Pancreas (tissue), 10 donors: ENCODE results near the gene CDC34. TPM values are rescaled to one million over a fixed set of nuclear protein-coding genes. Genes with fewer than 3 reads are reported as not detected.

Experiments
- ATAC-seq, 4 donors: fragments of 200-7000 bp; cut with Tn5 transposase; one replicate each; pipeline versions ENCODE4 v1.8.0 to v1.9.1; 2020; ENCODE audit warnings: mild to moderate bottlenecking in 4 of 4, moderate library complexity in 4 of 4
- DNase-seq, 6 donors: peaks; one replicate each; pipeline ENCODE4 v3.0.0-alpha.2; 2020
- FAIRE-seq: peaks from 2 replicates; lab custom pipeline; 2012; peaks lifted over from hg19 to GRCh38; lab: Jason Lieb, UNC
- H3K27ac ChIP-seq, 4 donors: fragments of 200-600 bp; sonication (generic); 1 replicate in 3 of 4; 2 replicates in 1 of 4; pipeline versions ENCODE4 v1.5.0 to v1.8.0; 2020
- H3K27me3 ChIP-seq, 4 donors: fragments of 200-600 bp; one replicate each; pipeline ENCODE4 v1.8.0; 2021
- H3K36me3 ChIP-seq, 3 donors: fragments of 200-600 bp; sonication (generic) in 1 of 3; one replicate each; pipeline versions ENCODE4 v1.5.0 to v1.8.0; 2020 to 2021
- H3K4me1 ChIP-seq, 3 donors: fragments of 200-600 bp; one replicate each; pipeline ENCODE4 v1.8.0; 2021
- H3K4me3 ChIP-seq, 4 donors: fragments of 200-600 bp; sonication (generic) in 2 of 4; one replicate each; pipeline versions ENCODE4 v1.5.0 to v1.8.0; 2020 to 2021
- H3K9me3 ChIP-seq, 4 donors: fragments of 200-600 bp; one replicate each; pipeline ENCODE4 v1.8.0; 2021
- WGBS, 2 donors: extraction: QIAGEN DNeasy Blood & Tissue Kit; methylation state at CpG; one replicate each; pipeline ENCODE4 v1.1.7; 2013; 5-methylcytosine and 5-hydroxymethylcytosine counted together
- intact Hi-C, 3 donors: fragments of 100-400 bp; cut with DNase I; formaldehyde crosslinking; loops; one replicate each; pipeline versions ENCODE4 v1.11.1 to v1.14.2; 2022
- polyA plus RNA-seq, 2 donors: library from polyadenylated mRNA; stranded (reverse); fragments of 200-250 nt; gene quantifications; one replicate each; pipeline ENCODE4 v1.2.3, GENCODE V29; 2013
- total RNA-seq, 6 donors: library from RNA; stranded (reverse); fragmentation: NEBNext Ultra II Directional in 4 of 6; extraction: Animal tissue kit (Norgen Biotek cat#: 25700) in 4 of 6; gene quantifications; one replicate each; pipeline versions ENCODE4 v1.2.1 to v1.2.4, GENCODE V29; 2021 to 2023
- TF ChIP-seq, protein P1 (sequence below), 4 donors: fragments of 200-600 bp; sonication (generic) in 3 of 4; IDR thresholded peaks; one replicate each; pipeline versions ENCODE4 v1.5.0 to v1.8.0; 2021; ENCODE audit warnings: antibody characterized with exemption in 4 of 4
- donor health status: healthy with polysubstance abuse.
- donor health status: DM: no; HTN: no; CAD: no; lungs with moderate emphysema.
- donor health status: DM: no; HTN: no; CAD: no.
- donor health status: control.
- donor health status: control.
- donor health status: Bipolar disorder and iron deficiency.
- donor health status: DM: yes; HTN: yes; CAD: no.
- donor health status: DM: no; HTN: no; CAD: no.
- donor health status: DM: no; HTN: no; CAD: no.
- donor health status: DM: yes; HTN: yes; CAD: no.

The CDC34 gene
- total and polyA plus RNA-seq, 8 donors, result 26.2 to 107 (median 45.6) TPM

DNA sequence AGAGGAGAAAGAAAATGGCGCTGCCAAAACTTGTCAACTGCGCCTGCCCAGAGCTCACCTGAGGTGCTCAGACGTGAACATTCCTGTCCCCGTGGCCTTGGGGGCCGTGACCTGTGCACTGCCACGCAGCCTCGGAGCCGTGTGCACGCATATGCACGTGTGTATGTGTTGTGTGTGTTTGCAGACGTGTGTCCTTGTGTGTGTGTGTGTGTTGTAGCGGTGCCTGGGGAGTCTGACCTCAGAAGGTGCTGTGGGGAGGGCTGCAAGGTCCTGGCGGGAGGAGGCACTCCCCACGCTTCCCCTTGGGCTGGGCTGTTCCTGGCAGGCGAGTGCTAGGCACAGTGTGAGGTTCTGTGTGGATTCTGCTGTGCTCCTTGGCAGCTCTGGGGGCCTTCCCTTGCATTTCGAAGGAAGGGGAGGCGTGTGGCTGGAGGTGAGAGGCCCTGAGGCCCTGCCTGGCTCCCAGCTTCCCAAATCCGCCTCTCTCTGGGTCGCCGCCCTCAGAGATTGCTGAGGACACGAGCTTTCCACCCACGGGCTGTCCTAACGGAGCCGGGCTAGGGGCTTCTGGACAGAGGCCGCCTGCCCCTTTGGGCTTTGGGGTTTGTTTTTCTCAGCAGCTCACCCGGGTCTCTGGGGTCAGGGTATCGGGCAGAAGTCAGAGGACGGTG is 45.3 kb downstream of the CDC34 start:
- intact Hi-C loops, result no loop called here
- TF ChIP-seq, protein P1, sequence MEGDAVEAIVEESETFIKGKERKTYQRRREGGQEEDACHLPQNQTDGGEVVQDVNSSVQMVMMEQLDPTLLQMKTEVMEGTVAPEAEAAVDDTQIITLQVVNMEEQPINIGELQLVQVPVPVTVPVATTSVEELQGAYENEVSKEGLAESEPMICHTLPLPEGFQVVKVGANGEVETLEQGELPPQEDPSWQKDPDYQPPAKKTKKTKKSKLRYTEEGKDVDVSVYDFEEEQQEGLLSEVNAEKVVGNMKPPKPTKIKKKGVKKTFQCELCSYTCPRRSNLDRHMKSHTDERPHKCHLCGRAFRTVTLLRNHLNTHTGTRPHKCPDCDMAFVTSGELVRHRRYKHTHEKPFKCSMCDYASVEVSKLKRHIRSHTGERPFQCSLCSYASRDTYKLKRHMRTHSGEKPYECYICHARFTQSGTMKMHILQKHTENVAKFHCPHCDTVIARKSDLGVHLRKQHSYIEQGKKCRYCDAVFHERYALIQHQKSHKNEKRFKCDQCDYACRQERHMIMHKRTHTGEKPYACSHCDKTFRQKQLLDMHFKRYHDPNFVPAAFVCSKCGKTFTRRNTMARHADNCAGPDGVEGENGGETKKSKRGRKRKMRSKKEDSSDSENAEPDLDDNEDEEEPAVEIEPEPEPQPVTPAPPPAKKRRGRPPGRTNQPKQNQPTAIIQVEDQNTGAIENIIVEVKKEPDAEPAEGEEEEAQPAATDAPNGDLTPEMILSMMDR (IDR thresholded peaks at IDR 0.05), result no peak
- Histone ChIP-seq H3K27me3 (no peaks in the 10 kb centered on the region), H3K4me3 (no peak overlapping the region), H3K4me1 (peaks cover 14 to 19% (median 17%) of the 10 kb centered on the region in 3 donors), H3K9me3 (no peaks in the 10 kb centered on the region), H3K36me3 (peaks cover 0 to 9% (median 7%) of the 10 kb centered on the region in 3 donors), H3K27ac (no peak overlapping the region)
- FAIRE-seq, result no peak
- no peak for ATAC-seq
- WGBS, 2 donors, result 85 to 90% methylated on average over 27 to 28 of the region's 28 CpGs
- DNase-seq, result no peak

DNA sequence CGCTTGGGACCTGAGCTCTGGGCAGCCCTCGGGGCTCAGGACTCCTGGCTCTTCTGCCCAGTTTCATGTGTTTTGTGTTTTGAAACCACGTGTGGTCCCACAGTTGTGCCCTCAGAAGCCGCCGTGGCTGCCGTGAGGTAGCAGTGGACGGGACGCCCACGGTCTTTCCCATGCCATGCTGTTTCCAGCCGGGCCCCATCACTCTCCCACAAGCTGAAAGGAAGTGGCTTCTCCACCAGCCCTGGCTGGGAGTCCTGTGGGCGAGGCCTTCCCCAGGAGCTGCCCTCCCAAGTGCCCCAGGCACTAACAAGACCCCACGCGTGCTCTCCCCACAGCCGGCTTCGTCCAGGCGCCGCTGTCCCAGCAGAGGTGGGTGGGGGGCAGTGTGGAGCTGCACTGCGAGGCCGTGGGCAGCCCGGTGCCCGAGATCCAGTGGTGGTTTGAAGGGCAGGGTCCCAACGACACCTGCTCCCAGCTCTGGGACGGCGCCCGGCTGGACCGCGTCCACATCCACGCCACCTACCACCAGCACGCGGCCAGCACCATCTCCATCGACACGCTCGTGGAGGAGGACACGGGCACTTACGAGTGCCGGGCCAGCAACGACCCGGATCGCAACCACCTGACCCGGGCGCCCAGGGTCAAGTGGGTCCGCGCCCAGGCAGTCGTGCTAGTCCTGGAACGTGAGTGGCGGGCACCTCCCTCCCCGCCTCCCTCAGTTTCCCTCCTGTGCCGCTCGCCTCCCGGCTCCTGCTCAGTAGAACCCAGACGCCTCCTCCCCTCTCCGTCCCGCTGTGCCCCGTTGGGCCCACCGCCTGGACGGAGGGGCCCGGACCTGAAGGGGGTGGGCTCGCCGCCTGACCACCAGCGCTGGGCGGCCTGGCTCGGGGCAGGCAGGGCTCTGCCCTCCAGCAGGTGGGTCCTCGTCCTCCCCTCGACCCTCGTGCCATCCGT is 46.2 kb downstream of the CDC34 start:
- 92 to 94% methylated on average over 62 to 66 of the region's 66 CpGs for WGBS, 2 donors
- FAIRE-seq, result no peak
- Histone ChIP-seq H3K4me3 (no peak overlapping the region), H3K36me3 (peaks cover 0 to 14% (median 12%) of the 10 kb centered on the region in 3 donors), H3K4me1 (peaks cover 14 to 19% (median 17%) of the 10 kb centered on the region in 3 donors), H3K27ac (no peak overlapping the region), H3K9me3 (no peaks in the 10 kb centered on the region), H3K27me3 (no peaks in the 10 kb centered on the region)
- ATAC-seq, result no peak
- TF ChIP-seq, protein P1 (IDR thresholded peaks at IDR 0.05), result no peak
- intact Hi-C loops, result no loop called here
- peak in 2 of 6 donors; percentile 34 to 73 for DNase-seq

DNA sequence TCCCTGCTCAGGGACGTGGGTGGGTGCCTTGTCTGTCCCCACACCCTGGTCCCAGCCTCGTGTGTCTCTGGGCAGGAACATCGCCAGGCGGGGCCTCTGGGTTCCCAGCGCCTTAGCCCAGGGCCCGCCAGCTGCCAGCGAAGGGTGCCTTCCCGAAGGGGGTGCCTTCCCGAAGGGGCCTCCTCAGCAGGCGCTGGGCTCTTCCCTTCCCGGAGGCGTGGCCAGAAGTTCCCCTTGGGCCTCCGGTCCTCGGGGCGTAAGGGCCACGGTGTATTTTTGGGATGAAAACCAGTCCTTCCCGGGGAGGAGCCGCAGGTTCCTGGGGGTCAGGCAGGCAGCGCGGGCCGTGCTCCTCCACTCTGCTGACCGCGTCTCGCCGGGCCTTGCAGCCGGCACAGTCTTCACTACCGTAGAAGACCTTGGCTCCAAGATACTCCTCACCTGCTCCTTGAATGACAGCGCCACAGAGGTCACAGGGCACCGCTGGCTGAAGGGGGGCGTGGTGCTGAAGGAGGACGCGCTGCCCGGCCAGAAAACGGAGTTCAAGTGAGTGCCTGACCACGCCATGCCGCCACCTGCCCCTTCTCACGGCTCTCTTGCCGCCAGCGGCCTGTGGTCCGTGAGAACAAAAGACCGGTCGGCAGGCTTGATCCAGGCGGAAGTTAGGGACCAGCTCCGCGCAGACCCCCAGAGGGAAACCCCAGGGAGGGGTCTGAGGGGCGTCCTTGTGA is 47.7 kb downstream of the CDC34 start:
- TF ChIP-seq, protein P1 (IDR thresholded peaks at IDR 0.05), result no peak
- Histone ChIP-seq H3K36me3 (peaks cover 0 to 20% (median 16%) of the 10 kb centered on the region in 3 donors), H3K4me1 (peaks cover 12 to 15% (median 14%) of the 10 kb centered on the region in 3 donors), H3K27me3 (no peaks in the 10 kb centered on the region), H3K9me3 (no peaks in the 10 kb centered on the region), H3K4me3 (no peak overlapping the region), H3K27ac (no peak overlapping the region)
- ATAC-seq (no peak), FAIRE-seq (no peak), DNase-seq (peak in 2 of 6 donors; percentile 43 to 71)
- intact Hi-C loops, result no loop called here
- WGBS, 2 donors, result 84 to 87% methylated on average over 46 of the region's 46 CpGs

DNA sequence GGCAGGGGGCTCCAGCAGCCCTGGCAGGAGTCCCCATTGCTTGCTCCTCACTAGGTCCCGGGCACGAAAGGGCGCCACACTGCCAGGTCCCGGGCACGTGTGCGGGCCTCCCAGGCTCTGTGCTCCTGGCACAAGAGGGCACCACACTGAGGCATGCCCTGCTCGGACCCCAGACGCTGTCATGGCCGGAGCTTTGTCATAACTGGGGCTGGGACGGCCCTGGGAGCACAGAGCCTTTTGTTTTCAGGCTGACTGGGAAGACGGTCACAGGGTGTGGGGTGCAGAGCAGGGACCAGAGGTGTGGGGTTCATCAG is 48.2 kb downstream of the CDC34 start:
- H3K36me3 ChIP-seq, result peaks cover 0 to 20% (median 16%) of the 10 kb centered on the region in 3 donors
- intact Hi-C loops, result no loop called here
- H3K27ac ChIP-seq, result no peak overlapping the region
- ATAC-seq, result no peak
- TF ChIP-seq, protein P1 (IDR thresholded peaks at IDR 0.05), result no peak
- H3K4me3 ChIP-seq, result no peak overlapping the region
- peak in 1 of 6 donors; percentile 69 for DNase-seq
- H3K4me1 ChIP-seq, result peaks cover 9 to 10% (median 9%) of the 10 kb centered on the region in 3 donors
- H3K27me3 ChIP-seq, result no peaks in the 10 kb centered on the region
- no peaks in the 10 kb centered on the region for H3K9me3 ChIP-seq
- WGBS, 2 donors, result 91 to 93% methylated on average over 11 of the region's 11 CpGs
- no peak for FAIRE-seq
